ENCODE data around the gene BRIP1.
"Not testable (repeated sequence)": the region's sequence is repeated elsewhere in the genome, so short reads cannot be mapped to it uniquely, and the experiment has no call there.

Gene BRIP1

DNA sequence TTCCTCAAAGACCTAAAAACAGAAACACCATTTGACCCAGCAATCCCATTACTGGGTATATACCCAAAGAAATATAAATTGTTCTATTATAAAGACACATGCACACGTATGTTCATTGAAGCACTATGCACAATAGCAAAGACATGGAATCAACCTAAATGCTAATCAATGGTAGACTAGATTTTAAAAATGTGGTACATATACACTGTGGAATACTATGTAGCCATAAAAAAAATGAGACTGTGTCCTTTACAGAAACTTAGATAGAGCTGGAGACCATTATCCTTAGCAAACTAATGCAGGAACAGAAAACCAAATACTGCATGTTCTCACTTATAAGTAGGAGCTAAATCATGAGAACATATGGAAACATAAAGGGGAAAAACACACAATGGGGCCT is 36.5 kb downstream of the BRIP1 start:
- DNase-seq = not testable (repeated sequence)

DNA sequence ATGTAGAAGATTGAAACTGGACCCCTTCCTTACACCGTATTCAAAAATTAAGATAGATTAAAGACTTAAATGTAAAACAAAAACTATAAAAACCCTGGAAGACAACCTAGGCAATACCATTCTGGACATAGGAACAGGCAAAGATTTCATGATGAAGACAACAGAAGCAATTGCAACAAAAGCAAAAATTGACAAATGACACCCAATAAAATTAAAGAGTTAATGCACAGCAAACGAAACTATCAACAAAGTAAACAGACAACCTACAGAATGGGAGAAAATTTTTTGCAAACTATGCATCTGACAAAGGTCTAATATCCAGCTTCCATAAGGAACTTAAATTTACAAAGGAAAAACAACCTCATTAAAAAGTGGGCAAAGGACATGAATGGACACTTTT is 37.1 kb downstream of the BRIP1 start:
- DNase-seq = not testable (repeated sequence)

DNA sequence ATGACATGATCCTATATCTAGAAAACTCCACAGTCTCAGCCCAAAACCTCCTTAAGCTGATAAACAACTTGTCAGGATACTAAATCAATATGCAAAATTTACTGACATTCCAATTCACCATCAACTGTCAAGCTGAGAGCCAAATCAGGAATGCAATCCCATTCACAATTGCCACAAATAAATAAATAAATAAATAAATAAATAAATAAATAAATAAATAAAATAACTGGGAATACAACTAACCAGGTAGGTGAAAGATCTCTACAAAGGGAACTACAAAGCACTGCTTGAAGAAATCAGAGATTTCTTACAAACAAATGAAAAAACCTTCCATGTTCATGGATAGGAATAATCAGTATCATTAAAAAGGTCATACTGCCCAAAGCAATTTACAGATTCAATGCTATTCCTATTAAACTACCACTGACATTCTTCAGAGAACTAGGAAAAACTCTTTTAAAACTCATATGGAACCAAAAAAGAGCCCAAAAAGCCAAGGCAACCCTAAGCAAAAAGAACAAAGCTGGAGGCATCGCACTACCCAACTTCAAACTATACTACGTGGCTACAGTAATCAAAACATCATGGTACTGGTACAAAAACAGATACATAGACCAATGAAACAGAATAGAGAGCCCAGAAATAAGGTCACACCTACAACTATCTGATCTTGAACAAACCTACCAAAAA is 37.7 kb downstream of the BRIP1 start:
- DNase-seq = no peak

DNA sequence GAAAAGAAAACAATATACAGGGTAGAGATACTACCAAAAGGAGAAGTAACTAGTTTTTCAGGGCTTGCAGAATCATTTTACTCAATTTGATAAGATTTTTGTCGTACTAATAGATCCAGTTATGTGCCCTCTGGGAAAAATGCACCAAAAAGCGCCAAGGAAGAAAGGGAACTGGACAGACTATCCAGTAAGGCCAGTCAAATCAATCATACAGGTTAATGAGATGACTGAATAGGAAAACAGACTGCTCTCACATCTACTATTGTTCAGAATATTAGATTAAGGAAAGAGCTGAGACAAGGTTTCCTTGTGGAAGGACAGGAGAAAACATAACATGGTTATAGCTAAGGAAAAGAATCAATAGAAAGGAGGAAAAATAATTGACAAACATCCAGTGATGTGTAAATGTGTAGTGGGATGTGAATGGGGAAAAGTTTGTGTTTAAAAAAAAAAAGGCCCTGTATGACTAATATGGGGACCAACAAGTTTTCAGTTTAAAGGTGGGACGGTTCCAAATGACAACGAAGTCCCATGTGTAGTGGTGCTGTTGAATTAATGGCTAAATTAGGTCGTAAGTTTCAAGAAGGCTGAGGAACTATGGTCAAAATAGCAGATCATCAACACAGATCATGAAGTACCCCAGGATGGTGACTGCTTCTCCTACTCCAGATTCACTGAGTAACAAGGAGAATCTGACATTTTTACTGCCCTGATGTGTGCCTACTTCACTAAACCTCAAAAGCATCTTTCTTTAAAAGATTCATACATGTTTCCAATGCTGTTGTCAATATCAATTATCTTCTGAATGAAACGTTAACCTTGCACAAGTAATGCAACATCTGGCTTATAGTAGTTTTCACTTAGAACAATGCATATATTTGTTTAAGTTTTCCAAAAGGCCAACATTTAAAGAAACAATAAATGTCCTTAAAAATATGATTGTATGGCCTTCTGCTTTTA is 40.7 kb downstream of the BRIP1 start:
- no peak for DNase-seq

DNA sequence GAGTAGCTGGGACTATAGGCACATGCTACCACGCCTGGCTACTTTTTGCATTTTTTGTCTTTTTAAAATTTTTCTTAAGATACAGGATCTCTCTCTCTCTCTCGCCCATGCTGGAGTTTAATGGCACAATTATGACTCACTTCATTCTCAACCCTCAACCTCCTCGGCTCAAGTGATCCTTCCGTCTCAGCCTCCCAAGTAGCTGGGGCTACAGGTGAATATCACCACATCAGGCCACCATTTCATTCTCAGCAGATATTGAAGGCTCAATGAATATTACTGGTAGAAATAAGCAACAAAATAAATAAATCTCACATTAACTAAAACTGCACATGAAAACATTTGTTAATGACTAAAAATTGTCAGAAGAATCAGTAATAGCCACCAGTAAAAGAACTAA is 41.7 kb downstream of the BRIP1 start:
- no peak for DNase-seq

DNA sequence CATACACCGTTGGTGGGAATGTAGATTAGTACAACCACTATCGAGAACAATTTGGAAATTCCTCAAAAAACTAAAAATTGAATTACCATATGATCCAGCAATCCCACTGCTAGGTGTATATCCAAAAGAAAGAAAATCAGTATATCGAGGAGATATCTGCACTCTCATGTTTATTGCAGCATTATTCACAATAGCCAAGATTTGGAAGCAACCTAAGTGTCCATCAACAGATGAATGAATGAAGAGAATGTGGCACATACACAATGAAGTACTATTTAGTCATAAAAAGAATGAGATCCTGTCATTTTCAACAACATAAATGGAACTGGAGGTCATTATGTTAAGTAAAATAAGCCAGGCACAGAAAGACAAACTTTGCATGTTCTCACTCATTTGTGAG is 44.1 kb downstream of the BRIP1 start:
- not testable (repeated sequence) for DNase-seq

DNA sequence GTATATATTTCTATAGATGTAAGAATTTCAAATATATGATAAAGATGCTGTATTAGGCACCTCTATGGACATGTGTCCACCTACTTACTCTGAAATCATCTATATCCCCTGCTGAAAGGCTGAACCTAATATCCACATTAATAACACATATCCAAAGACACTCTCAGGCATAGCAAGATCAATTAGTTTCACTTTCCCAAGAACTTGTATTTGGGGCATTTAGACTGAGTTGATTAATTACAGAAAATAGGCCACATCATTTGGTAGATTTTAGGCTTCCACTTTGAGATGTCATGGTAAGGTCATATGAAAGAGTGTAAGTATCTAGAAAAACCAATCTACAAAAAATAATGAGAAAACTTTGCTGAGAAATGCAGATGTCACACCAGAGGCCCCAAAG is 45.1 kb downstream of the BRIP1 start:
- DNase-seq = no peak

GRCh38 chr17:61817452-61817851 is 45.9 kb downstream of the BRIP1 start:
- no peak for DNase-seq

DNA sequence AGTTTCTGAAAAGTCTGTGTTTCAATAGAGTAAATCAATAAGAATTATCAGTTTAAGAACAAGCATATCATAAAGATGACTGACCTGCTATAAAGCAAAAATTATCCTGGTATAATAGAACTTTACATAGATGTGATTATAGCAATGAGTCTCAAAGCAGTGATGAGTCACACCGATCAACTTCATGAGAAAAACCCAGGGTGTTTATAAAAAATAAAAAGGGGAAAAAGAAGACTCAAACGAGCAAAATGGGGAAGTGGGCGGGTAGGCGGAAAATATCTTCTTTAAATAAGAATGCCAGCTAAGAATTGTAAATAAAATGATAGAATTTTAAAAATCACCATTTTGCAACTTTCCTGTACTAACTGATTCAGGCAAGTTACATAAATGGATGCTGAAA is 46.8 kb downstream of the BRIP1 start:
- DNase-seq = no peak

DNA sequence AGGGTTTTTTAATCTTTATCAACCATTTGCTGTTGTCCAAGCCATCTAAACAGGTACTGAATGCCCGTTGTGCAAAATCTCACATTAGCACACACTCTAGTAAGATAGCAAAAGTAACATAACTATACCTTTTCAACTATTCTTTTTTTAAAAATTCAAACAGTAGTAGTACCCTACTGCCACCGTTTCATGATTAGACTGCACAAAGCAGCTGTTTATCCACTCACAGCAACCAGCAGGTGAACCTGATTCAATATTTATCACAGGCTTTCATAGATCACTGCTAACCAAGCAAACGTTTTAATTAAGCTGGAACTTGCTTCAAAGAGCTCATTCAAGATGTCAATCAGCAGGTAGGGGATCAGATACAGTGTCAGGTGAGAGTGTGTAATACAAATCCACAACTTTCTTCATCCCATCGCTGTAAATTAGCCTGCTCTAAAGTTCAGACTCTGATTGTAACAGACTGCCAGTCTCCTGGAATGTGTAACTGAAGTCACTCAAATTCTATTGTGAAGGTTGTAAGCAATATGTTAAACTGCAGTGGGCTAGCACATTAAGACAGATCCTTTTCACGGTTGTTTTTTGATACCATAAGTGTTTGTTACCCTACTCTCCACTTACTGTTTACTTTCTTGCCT is 47.3 kb downstream of the BRIP1 start:
- DNase-seq = no peak

DNA sequence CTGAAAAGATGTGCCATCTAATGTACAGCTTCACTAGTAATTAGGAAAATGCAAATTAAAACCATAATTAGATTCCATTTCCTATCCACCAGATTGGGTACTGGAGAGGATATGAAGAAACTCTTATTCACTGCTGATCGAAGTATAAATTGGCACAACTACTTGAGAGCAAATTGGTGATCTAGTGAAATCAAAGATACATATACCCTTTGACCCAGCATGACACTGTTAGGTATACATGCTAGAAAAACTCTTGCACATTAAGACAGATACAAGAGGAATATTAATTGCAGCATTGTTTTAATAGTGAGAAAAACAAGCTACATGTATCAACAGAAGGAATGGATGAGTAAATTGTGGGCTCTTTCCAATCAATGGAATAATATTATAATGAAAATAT is 48.8 kb downstream of the BRIP1 start:
- no peak for DNase-seq

DNA sequence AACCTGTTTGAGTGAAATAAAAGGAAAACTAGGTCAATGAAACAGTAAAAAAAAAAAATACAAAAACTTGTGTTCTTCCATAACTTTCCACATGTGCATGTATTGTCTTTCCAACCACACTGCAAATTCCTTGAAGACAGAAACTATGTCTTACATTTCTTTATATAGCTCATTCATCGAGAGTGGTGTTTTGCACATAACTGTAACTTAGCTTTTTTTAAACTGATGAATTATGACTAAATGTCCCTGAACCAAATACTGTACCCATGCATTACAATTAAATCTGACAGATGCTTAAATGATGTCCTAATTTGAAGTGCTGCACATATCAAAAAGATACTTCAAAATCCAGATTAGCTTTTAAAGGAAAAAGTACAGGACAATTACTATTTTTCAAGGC is 50.1 kb downstream of the BRIP1 start:
- no peak for DNase-seq

DNA sequence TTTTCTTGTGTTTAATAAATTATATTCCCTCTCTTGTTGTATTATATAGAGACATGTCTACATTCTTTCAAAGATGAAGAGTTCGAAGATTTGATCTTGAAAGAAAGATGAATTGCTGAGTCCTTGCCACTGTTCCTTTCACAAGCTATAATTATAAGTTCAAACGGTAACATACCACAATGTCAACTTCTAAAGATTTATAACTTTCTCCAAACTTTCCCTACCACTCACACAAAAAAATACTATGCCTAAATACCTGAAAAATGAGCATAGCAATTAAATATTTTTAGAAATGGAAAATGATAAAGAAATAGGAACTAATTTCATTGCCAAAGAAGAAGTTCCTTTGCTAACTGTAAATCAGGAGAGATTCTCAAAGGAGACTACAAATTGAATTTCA is 50.6 kb downstream of the BRIP1 start:
- DNase-seq = no peak

GRCh38 chr17:61809816-61810392 is 53.4 kb downstream of the BRIP1 start:
- no peak for DNase-seq

DNA sequence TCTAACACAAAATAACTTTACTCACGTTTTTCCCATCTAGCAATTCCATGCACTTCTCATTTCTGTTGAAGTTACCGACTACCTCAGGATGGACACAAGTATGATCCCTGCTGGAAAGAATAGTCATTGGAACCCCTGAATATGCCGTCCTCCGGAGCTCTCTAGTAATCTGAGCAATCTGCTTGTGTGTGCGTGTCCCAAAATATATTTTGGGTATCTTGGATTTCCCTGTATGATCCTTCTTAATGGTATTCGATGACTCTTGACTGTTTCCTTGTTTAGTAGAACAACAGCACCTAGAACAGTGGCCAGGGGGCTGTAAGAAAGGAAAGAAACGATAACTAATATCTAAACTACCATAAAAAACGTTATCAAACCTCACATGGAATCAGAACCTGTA is 54.9 kb downstream of the BRIP1 start:
- no peak for DNase-seq

DNA sequence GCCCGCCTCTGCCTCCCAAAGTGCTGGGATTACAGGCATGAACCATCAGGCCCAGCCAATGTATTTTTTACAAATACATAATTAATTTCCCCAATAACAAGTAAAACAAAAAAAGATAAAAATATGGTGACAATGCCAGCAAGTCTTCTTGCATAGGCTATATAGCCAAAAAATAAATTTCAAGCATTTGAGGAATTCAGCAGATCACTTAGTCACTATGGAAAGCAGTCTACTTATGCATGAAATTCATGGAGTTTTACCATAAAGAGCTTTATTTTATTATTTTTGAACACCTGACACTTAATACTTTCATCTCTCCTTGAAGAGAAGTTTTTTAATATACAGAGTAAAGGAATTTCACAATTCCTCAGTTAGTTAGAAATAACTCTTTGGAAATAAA is 56.4 kb downstream of the BRIP1 start:
- no peak for DNase-seq

GRCh38 chr17:61806081-61806828 is 57.1 kb downstream of the BRIP1 start:
- DNase-seq = no peak

GRCh38 chr17:61805399-61805798 is 57.9 kb downstream of the BRIP1 start:
- DNase-seq = no peak

GRCh38 chr17:61803796-61804195 is 59.5 kb downstream of the BRIP1 start:
- DNase-seq = no peak

- DNase-seq = no peak
Observed at GRCh38 chr17:61803216-61803615, 60.1 kb downstream of the BRIP1 start.

DNA sequence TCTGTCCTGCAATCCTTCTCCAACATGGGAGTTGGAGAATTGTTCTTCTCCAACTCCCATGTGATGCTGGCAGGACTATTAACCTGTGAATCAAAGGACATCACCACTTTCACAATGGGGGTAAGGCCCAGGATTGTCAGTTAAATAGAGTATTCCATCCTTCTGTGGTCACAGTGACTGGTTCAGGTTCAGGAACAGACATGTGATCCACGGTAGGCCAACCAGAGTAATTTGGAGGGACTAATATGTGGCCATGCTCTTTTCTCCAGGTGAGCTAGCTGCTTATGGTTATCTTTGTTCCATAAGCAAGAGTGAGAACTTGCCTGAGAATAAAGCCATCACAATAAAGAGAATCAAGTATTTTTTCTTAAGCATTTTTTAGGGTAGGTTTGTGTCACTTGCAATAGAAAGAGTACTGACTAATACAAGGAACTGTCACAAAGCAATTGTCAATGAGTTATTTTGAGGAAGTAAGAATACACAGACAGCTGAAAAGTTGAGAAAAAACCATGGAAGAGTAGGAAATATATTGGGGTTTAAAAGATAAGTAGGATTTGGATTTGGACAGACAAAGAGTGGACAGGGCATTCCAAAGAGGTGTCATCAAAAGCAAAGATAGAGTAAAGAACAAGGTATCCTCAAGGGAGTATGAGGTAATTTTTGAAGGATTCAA is 63.4 kb downstream of the BRIP1 start:
- DNase-seq = no peak

- DNase-seq = no peak
Observed at GRCh38 chr17:61797283-61797682, 66.0 kb downstream of the BRIP1 start.

Measured in NCI-H187 treated with DMSO at 0.1 percent for 48 hours (cell line).